Ecto neural progenitor cell (in vitro differentiated cells): ENCODE measurements around the gene CPZ.

ENCODE experiments used
- DNase-seq: peaks from one replicate; pipeline ENCODE4 v3.0.0-alpha.2; 2018; ENCODE audit warnings: low spot score

Gene CPZ

DNA sequence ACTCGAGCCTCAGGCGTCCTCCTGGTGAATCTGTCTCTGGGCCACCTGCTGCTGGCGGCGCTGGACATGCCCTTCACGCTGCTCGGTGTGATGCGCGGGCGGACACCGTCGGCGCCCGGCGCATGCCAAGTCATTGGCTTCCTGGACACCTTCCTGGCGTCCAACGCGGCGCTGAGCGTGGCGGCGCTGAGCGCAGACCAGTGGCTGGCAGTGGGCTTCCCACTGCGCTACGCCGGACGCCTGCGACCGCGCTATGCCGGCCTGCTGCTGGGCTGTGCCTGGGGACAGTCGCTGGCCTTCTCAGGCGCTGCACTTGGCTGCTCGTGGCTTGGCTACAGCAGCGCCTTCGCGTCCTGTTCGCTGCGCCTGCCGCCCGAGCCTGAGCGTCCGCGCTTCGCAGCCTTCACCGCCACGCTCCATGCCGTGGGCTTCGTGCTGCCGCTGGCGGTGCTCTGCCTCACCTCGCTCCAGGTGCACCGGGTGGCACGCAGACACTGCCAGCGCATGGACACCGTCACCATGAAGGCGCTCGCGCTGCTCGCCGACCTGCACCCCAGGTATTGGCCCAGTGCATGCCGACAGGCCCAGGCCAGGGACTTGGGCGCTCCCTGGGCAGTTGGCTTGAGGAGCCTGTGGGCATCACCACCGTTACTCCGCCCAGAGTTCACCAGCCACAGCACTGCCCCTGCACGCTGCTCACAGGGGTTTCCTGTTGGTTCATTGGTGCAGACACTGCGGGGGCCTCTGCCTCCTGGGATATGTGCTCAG is 11.3 kb upstream of the CPZ start:
- no peak for DNase-seq

DNA sequence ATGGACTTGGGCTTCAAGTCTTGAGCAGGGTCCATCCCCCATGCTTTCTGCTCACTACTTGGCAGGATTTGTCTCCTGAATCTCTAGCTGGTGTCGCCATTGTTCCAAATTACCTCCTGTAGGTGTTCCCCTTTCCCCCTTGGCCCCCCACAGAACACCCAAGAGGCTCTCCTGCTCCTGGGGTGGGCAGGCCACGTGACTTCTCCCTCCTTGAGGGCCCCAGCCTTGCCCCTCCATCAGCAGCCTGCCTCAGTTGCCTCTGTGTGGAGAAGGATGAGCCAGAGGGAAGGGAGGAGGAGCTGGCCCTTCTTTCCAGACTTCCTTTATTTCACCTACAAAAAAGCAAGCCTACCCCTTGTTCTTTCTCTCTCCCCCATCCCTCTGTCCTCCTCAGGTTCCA is 10.5 kb upstream of the CPZ start:
- no peak for DNase-seq

DNA sequence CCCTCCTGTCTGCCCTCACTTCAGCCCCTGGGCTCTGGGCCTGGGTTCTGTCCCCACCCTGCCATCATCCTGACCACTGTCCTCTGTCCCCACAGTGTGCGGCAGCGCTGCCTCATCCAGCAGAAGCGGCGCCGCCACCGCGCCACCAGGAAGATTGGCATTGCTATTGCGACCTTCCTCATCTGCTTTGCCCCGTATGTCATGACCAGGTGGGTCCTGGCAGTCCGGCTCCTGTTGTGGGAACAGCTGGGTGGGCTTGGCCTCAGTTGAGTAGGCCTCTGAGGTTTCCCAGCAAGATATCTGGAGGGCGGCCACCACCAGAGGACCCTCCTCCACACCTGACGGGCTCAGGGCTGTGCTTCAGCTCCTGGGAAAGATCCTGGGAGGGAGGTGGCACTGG is 10.1 kb upstream of the CPZ start:
- no peak for DNase-seq

DNA sequence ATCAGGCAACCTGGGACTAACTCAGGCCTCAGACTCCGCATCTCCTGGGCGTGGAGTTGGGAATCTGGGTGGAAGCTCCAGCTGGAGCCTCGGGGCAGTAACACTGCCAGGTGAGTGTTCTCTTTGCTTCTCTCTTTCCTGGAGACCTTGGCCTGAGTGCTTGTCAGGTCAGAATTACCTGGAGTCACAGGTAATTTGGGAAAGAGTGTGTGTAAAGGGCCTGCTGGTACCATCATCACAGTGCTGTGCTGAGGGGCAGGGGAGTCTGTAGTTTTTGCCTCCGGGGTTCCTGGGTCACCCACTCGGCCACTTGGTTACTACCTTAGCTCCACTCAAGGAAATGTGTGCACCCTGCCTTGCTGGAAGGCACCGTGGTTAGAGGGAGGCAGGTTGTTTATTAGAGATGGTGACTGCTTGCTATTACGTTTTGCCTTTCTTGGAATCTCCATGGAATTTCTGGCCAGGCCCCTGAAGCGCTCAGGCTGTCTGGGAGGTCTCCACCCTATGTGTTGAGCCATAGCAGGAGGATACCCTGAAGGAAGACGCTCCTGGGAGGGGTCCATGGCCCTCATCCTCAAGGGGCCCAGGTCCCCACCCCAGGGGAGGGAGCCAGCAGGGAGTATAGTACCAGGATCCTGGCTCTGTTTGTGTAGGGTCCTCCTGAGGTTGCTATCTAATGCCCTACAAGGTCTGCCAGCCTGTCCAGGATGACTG is 9.5 kb upstream of the CPZ start:
- DNase-seq = no peak

DNA sequence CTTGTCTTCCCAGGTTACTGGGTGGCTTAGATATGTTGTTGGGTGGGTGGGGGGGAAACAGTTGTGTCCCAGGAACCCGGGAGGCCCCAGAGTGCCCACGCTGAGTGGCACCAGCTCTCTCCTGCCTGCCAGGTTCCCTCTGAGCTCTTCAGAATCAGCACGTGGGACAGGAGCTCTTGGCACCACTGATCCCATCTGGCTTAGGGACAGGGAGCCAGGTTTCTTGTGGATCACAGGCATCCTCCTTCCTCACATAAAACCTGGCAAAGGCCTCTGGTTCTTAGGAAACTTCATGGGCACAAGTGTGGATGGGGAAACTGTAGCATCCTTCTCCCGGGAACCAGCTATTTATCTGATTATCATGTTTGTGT is 8.9 kb upstream of the CPZ start:
- no peak for DNase-seq

DNA sequence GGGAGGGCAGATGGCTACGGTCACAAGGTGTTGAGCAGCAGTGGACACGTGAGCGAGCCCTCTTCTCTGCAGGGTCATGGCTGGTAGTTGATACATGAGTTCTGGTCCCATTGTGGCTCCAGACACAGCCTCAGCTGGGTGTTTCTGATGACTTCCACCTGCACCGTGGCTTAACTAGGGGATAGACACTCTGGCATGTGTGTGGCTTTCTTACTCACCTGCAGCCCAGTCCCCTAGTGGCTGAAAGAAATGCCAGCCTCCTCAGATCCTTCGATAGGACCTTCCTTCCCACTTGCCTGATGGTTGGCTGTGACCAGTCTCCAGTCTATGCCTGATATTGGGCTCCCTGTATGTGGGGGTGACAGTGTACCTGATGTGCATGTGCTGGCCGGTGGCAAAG is 7.4 kb upstream of the CPZ start:
- peak; percentile 44 for DNase-seq

DNA sequence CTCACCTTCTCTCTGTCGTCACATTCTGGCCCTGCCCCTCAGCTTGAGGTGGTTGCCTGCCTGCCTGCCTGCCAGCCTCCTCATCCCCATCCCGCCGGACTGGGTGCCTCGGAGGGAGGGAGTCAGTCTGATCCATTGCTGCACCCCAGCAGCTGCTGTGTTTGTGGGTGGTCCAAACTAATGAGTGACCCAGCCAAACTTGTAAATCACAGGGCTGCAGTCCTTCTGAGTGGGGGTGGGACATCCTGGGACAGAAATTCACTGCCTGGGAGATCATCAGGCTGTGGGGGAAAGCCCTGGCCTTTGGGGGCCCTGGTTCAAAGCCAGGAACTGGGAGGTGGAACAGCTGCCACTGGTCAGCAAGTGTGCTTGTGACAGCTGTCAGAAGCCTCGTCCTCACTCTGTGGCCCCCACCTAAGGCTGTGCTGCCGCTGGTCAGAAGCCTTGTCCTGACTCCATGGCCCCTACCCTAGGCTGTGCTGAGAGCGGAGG is 6.8 kb upstream of the CPZ start:
- peak; percentile 36 for DNase-seq

DNA sequence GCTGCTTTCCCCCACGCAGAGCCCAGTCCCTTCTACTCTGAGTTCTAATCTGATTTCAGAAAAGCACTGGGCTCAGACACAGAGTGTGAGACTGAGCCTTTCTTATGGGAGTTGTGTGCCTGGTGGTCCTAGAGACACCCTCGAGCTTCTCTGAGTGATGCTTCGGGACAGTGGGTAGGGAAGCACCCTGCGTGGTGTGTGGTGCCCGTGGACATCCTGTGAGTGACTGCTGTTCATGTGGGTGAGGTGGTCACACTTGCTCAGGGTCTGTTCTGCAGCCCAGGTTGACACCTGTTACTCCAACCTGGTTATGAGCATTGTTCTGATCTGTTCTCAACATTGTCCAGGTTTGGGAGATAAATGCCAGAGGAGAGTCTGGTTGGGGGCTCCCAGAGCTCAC is 6.3 kb upstream of the CPZ start:
- no peak for DNase-seq

DNA sequence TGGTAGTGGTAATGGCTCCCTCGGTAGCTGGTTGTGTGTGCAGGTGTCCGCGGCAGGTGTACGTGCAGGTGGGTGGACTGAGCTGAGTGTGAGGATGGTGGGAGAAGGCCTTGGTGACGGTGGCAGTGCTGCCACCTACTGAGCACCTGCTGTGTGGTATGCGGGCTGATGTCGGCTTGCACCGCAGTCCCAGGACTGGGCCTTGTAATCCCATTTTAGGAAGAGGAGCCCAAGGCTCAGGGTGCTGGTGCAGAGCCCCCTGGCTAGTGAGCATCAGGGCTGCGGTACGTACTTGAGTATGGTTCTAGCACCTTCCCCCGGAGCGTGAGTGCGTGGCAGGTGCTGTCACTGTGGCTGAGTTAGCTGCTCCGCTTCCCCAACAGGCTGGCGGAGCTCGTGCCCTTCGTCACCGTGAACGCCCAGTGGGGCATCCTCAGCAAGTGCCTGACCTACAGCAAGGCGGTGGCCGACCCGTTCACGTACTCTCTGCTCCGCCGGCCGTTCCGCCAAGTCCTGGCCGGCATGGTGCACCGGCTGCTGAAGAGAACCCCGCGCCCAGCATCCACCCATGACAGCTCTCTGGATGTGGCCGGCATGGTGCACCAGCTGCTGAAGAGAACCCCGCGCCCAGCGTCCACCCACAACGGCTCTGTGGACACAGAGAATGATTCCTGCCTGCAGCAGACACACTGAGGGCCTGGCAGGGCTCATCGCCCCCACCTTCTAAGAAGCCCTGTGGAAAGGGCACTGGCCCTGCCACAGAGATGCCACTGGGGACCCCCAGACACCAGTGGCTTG is 5.7 kb upstream of the CPZ start:
- no peak for DNase-seq

DNA sequence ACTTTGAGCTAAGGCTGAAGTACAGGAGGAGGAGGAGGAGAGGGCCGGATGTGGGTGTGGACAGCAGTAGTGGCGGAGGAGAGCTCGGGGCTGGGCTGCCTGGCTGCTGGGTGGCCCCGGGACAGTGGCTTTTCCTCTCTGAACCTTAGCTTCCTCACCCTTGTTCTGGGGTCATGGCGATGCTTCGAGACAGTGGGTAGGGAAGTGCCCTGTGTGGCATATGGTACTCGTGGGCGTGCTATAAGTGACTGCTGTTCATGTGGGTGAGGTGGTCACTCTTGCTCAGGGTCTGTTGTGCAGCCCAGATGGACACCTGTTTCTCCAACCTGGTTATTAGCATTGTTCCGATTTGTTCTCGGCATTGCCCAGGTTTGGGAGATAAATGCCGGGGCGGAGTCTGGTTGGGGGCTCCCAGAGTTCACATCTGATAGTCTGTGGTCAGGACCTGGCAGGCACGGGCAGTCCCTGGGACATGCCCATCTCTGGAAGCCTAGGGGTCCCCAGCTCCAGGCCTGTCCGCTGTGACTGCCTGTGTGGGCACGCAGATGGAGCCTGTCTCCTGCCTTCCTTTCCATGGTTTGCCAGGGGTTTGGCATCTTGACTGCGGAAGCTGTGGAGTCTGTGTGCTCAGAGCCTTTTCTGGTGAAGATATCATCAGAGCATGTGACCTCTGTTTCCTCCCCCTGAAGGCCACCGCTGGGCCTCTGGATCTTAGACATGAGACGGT is 4.9 kb upstream of the CPZ start:
- DNase-seq = no peak

DNA sequence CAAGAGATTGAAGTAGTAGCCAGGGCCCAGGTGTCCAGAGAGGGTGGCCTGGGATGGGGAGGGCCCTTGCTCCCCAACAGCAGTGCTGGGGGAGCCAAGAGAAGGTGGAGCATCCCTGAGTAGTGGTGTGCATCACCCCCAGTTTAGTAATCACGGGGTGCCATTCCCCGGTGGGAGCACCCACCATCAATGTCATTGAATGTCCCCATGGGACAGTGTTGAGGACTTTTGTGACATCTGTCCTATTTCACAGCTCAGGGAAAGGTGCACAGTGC is 4.4 kb upstream of the CPZ start:
- no peak for DNase-seq

DNA sequence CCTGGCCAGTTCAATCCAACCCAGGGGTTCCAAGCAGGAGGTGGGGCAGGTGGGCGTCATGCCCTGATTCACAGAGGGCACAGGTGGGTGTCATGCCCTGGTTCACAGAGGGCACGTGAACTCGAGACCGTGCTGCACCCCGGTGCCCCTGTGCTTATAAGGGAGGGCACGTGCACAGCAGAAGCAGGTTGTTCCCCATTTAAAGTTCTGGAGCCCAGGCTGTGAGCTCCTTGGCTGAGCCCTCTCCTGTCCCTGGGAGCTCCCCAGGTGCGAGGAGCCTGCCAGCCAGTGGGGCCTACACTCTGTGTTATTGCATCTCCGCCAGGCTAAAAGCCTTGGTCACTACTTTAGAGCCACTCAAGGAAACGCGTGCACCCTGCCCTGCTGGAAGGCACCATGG is 3.2 kb upstream of the CPZ start:
- no peak for DNase-seq

DNA sequence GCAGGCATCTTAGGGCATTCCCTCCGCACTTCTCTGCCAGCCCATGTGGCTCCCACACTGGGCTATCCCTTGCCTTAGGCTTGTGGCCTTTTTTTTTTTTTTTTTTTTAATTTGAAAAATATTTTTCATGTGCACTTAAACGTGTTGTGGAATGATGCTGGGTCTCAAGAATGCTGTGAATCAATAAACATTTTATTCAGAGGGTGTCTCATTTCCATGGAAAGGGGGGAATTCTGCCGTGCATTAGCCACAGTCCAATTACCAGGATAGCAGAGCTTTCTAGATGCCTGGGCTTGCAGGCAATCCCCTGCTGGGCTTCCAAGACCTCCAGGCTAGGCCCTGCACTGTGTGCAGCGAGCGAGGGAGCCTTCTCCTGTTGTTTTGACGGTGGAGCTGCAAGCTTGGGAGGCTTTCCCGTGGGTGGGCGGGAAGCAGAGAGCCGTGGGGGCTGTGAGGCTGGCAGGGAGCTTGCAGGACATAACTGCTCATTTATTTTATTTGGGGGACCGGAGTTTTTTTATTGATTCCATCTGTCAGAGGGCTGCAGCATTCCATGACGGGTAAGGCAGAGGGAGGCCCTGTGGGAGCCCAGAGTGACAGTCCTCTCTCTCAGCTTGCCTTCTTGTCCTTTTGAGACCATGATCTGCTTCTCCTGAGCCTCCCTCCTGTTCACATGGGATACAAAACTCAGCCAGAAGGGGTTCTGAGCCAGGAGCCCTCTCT is 2.6 kb upstream of the CPZ start:
- no peak for DNase-seq

DNA sequence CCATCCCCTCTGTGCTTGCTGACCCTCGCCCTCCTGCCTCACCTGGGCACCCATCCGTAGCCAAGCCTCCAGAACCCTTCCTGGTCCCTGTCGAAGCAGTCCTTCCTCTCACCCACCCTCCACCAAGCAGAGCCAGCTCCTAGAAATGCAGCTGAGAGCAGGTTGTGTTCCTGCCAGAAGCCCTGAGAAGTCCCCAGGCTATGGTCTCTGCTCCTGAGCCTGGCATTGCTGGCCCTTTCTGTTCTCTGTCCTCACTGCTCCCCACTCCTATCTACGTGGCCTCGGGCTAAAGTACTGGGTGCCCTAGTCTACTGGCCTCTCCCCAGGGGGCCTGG is 2.1 kb upstream of the CPZ start:
- DNase-seq = no peak

DNA sequence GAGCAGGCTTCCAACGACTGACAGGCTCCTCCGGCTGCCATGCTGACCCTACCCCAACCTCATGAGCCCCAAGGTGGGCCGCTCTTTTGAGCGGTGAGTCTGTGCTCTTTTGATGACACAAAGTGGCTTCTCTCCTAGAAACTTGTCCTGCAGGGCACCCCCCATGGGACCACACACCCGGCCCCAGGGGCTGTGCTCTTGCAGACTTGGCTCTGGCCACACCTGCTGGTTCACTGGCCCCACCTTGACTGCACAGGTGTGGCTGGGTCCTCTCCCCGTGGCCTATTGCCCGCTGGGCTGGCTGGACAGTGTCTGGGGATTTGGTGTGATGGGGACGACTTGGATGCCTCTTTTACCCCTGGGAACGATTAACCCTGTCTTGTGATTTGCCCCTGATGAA is 1.5 kb upstream of the CPZ start:
- DNase-seq = no peak

DNA sequence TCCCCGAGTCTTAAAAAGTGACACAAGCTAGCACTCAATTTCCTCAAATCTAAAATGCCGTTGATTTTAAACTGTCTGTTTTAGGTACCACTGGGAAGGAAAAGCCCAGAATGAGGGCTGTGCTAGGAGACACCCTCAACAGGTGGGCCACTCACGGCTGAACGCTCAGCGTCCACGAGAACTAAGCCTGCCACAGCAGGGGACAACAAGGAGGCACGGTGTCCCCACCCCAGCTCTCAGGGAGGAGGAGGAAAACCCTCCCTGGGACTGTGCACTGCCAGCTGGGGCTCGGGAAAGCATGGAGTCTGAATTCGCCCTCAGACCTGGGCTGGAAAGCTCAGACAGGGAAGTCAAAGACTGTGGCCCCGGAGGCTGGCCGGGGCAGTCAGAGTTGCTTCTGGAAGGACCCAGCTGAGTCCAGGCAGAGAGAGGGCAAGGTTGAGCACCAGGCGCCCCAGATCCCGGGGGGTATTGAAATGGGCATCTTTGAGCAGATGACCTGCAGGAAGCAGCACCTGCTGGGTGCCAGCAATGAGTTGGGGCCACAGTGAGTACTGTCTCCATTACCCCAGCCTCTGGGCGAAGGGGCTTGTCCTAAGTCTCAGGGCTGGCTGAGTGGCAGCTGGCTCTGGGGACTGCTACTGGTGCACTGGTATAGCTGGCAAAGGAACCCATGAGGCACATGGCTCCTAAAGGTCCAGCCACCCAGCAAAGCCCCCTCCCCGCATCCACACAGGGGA is 769 bp upstream of the CPZ start:
- DNase-seq = no peak

DNA sequence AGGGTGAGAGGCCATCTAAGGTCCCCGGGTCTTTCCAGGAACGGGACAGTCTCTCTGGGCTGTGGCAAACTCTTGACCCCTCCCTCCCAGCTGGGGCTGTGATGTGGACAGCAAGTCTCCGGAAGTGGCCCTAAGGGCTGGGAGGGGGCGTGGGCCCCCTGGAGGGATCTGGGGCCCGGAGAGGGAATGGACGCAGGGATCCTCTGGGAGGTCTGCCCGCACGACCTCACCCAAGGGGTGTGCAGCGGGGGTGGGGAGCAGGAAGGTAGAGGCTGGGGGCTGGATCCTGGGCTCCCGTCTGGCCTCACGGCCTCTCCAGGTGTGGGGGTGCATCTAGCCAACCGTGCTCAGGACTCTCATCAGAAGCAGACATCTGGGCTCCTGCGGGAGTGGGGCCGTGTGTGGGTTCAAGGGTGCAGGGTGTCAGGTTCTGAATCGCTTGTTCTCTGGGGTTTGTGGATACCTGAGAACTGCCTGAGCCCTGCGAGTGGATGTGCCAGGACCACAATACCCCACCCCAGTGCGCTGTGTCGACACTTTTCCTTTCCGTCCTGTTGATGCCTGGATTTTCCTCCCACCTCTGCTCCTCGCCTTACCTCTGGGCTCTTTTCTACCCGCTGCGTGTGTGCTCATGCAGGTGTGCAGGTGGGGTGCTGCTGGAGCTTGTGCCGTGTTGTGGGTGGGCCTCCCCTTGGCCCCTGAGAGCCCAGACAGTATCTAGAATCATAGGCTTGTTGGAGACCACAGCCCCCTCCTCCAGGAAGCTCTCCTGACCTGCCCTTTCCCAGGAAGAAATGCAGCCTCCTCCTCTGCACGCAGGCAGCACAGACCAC is 915 bp downstream of the CPZ start:
- no peak for DNase-seq

DNA sequence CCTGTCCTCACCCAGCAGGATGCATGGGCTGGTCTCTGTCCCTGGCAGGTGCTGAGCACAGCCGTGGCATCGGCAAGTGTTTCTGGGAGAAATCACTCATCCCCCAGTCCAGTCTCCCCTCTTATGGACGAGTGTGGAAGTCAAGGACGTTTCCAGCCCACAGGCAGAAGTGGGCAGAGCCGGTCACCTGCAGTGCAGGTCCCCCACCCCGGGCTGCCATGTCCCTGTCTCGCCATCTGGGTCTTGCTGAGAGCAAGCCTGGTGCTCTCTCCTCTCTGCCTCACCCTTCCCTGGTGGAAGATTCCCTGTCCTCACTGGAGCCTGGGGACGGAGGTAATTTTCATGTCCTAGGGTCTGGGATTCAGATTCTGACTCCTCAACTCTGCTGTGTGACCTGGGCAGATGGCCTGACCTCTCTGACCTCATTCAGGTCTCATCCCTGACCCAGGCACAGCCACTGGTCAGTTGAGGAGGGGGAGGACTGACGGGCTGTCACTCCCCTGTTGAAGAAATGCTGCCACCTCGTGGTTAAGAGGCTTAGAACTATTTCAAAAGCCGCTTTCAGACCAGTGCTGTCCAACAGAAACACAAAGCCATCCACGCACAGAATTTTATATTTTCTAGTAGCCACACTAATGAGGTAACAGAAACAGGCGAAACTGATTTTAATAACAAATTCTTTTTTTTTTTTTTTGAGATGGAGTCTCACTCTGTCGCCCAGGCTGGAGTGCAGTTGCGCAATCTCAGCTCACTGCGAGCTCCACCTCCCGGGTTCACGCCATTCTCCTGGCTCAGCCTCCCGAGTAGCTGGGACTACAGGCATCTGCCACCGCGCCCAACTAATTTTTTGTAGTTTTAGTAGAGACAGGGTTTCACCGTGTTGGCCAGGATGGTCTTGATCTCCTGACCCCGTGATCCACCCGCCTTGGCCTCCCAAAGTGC is 1.8 kb downstream of the CPZ start:
- DNase-seq = peak; percentile 78
